Activated naive CD4-positive, alpha-beta T cell treated with anti-CD3 and anti-CD28 coated beads, Interleukin-2, amount 50 U/mL, for 72 hours (primary cell): ENCODE results near the gene FOXN1. TPM values are rescaled to one million over a fixed set of nuclear protein-coding genes. Genes with fewer than 3 reads are reported as not detected.

Experiments used
- ATAC-seq, 2 donors: fragments of 150-1000 bp; cut with Tn5 transposase; 2 replicates each; pipeline ENCODE4 v1.10.0; 2021; ENCODE audit warnings: mild to moderate bottlenecking in 2 of 2, moderate library complexity in 2 of 2
- DNase-seq, 2 donors: peaks; one replicate each; pipeline ENCODE4 v3.0.0; 2021 to 2022; ENCODE audit warnings: low spot score in 2 of 2
- H3K27ac Mint-ChIP-seq, 2 donors: one replicate each; pipeline ENCODE4 v1.8.0; 2022; ENCODE audit warnings: mild to moderate bottlenecking in 2 of 2, mixed read lengths in 2 of 2
- H3K36me3 Mint-ChIP-seq, 2 donors: one replicate each; pipeline ENCODE4 v1.8.0; 2022; ENCODE audit warnings: mixed read lengths in 2 of 2
- H3K9me3 Mint-ChIP-seq, 2 donors: one replicate each; pipeline ENCODE4 v1.8.0; 2022; ENCODE audit warnings: mixed read lengths in 2 of 2
- total RNA-seq, 2 donors: library from RNA; stranded (reverse); gene quantifications; one replicate each; pipeline ENCODE4 v1.2.3, GENCODE V29; 2022

The FOXN1 gene
- total RNA-seq, 2 donors from 2014 or later, result not detected

DNA sequence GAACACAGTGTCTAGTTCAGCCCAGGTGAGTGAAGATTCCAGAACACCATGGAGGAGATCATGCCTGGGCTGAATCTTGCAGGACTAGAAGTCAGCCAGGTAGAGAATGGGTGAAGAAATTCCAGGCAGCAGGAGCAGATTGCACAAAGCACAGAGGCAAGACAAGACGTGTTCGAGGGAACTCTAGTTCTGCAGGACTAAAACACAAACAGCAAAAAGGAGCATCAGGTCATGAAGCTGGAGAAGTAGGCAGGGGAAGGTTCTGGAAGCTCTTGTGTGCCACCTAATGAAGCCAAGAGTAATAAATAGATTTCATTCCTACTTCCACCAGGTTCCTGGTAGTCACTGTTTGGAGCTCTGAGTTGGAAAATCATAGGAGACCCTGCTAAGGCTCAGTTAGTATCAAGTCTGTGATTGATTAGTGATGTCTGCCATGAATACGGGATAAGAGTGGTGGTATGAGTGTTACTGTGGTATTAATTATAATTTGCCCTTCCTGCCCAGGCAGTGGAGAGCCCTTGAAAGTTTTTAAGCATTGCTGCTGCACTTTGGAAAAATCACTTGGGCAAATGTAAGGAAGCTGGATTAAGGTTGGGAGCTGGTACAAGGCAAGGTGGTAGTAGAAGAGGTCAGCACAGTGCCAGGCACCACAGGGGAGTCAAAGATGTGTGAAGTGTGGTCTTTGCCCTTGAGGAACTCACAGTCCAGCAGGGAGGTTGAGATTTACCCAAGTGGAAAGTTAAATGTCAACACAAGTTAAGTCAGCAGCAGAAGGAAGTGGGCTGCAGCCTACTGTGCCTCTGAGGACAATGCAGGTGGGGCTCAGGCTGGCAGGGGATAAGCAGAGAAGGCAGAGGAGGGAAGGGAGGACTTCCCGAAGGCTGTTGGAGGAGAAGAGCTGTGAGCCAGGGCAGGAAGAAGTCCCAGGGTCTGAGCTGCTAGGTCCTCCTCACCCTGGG is 13.5 kb upstream of the FOXN1 start:
- H3K9me3 Mint-ChIP-seq, result no peaks in the 10 kb centered on the region
- ATAC-seq (no peak), DNase-seq (no peak)
- no peaks in the 10 kb centered on the region for H3K36me3 Mint-ChIP-seq
- H3K27ac Mint-ChIP-seq, result no peak overlapping the region

GRCh38 chr17:28493460-28493859 is 12.7 kb upstream of the FOXN1 start:
- DNase-seq (no peak), ATAC-seq (no peak)
- Mint-ChIP-seq H3K36me3 (no peaks in the 10 kb centered on the region), H3K9me3 (no peaks in the 10 kb centered on the region), H3K27ac (no peak overlapping the region)

DNA sequence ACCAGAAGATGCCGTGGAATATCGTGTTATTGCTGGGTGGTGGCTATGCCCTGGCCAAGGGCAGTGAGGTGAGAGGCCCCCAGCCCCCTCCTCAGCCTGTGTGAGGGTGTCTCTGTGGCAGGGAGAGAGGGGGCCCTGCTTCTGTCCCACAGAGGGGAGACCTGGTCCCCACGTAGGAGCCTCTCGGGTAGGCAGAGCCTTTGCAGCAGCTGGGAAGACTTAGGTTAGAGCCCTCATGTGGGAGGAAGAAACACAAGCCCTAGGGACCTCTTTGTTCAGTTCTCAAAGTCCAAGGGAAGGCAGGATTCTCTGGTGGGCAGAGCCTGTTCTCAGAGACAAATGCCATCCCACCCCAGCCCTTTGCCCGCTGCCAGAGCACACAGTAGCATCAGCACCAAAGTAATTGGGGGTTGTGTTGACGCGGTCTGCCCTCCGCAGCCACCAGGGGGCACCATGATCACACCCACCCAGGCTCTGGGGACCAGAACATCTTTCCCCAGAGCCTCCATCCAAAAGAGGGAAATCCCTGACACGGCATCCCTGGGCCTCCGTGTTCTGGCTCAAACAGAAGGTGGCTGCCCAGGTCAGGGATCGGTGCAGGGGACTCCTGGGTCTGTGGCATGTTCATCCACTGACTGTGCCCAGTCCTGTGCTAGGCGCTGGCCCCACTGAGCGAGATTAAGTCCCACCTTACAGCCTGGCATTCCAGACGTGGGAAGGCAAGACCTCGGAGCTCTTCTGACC is 11.5 kb upstream of the FOXN1 start:
- ATAC-seq (peak; percentile 87 to 93), DNase-seq (peak; percentile 70 to 86)
- Mint-ChIP-seq H3K27ac (no peak overlapping the region), H3K36me3 (no peaks in the 10 kb centered on the region), H3K9me3 (no peaks in the 10 kb centered on the region)

DNA sequence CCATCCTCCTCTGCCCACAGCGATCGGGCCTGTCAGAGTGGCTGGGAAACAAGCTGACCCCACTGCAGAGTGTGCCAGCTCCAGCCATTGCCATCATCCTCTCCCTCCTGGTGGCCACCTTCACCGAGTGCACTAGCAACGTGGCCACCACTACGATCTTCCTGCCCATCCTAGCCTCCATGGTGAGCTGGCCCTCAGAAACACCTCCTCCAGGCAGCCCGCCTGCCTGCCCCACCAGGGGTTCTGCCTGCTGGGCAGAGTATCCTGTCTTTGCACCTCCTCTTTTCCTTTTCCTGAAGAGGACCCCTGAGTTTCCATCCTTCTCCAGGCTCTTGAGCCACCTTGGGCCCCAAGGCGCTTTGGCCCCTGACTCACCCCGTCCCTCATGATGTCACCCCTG is 10.5 kb upstream of the FOXN1 start:
- no peaks in the 10 kb centered on the region for H3K36me3 Mint-ChIP-seq
- H3K27ac Mint-ChIP-seq, result no peak overlapping the region
- no peaks in the 10 kb centered on the region for H3K9me3 Mint-ChIP-seq
- ATAC-seq (no peak), DNase-seq (no peak)

- no peak for ATAC-seq
- DNase-seq, result no peak
- H3K9me3 Mint-ChIP-seq, result no peaks in the 10 kb centered on the region
- no peak overlapping the region for H3K27ac Mint-ChIP-seq
- no peaks in the 10 kb centered on the region for H3K36me3 Mint-ChIP-seq
These were observed 8.2 kb upstream of the FOXN1 start for GRCh38 chr17:28497931-28498330.

DNA sequence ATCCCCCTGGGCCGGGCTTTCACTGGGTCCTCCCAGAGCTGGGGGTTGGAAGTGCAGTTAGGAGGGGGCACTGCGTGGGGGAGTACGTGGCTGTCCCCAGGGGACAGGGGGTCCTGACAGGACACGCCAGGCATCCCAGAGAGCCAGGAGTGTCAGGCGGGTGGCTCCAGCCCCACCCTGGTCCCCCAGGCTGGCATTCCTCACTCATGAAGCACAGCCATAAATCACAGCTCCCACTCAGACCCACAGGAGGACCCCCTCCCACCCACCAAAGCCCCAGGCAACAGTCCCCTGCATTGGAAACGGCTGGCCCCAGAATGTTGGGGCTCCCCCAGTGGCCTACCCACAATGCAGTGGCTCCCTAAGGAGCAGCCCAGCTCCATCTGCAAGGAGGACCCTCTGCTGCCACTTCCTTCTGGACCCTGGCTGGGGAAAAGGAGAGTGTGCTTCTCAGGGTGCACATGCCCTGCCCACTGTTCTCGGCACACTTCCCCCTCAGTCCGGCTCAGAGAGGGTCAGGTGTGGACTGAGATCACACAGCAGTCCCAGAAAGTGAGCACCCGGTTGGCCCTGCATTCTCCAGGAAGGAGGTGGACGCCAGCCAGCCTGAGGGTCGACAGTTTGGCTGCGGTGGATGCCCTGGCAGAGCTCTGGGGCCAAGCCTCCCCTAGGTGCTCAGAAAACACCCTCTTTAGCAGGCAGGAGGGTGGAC is 7.3 kb upstream of the FOXN1 start:
- ATAC-seq (no peak), DNase-seq (no peak)
- Mint-ChIP-seq H3K9me3 (no peaks in the 10 kb centered on the region), H3K27ac (no peak overlapping the region), H3K36me3 (no peaks in the 10 kb centered on the region)

DNA sequence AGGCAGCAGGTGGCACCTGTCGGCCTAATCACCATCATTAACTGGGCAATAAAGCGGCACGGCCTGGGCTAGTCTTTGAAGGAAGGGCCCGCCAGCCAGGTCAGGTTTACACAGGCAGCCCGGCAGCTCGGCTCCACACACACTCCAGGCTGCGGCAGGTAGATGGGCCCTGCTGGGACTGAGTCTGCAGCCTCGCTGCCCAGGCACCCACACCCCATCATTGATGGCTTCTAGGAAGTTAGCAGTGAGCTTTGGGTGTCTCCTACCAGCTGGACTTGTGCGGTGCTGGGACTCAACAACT is 6.8 kb upstream of the FOXN1 start:
- DNase-seq (no peak), ATAC-seq (no peak)
- H3K36me3 Mint-ChIP-seq, result no peaks in the 10 kb centered on the region
- H3K9me3 Mint-ChIP-seq, result no peaks in the 10 kb centered on the region
- no peak overlapping the region for H3K27ac Mint-ChIP-seq

DNA sequence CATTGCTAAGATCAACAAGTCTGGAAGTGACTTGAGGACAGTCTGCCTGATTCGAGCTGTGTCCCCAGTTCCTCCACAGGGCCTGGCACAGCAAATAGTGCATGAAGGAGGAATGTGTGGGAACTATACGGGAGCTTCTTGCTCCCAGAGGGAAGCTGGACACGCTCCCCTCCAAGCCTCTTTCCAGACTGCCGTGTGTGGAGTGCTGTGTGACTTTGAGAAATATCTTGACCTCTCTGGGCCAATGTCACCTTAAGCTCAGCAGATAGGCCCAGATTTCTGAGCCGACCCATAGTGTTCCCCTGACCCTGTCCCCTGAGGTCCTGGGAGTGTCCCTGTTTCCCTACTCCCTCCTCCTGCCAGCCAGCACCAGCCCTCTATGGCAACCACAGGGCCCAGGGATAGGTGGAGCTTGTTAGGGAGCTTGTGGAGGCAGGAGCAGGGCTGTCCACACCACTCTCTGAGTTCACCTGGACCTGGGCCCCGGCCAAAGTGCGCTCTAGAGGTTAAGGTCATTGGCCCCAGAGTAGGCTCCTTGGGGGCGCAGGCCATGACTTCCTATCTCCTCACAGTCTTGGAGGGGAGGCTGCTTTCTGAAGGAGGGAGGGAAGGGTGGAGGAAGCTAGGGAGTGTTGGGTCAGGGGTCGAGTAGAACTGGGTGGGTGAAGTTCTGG is 6.3 kb upstream of the FOXN1 start:
- no peak for ATAC-seq
- no peaks in the 10 kb centered on the region for H3K36me3 Mint-ChIP-seq
- DNase-seq, result no peak
- H3K27ac Mint-ChIP-seq, result peak overlapping the region in 1 of 2 donors; percentile 69
- H3K9me3 Mint-ChIP-seq, result no peaks in the 10 kb centered on the region

DNA sequence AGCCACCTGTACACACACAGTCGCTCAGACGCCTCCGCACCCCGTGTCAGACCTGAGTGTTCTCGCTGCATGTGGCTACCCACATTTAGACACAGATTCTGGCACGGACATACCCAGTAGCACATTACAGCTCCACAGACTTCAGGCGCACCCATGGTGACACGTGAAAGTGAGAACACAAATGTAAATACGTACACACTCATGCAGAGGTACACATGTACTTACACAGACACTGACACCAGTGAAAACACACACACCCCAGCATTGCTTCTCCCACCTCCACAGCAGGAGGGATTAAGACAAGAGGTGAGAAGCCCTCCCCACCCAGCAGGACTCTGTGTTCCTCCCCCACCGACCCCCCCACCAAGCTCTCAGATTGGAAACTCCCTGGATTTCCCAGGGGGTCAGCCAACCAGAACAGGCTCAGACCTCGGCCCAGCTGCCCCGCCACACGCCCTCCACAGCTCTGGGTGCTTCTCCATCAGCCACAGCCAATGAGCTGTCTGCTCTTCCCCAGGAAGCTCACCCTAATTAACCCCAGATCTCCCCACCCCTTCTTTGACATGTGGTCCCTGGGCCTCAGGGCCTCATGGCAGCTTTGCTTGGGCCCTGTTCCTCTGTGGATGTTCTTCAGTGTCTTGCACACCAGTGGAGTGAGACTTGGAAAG is 5.3 kb upstream of the FOXN1 start:
- ATAC-seq, result no peak
- Mint-ChIP-seq H3K27ac (no peak overlapping the region), H3K9me3 (no peaks in the 10 kb centered on the region), H3K36me3 (no peaks in the 10 kb centered on the region)
- DNase-seq, result no peak

GRCh38 chr17:28501421-28502284 is 4.5 kb upstream of the FOXN1 start:
- Mint-ChIP-seq H3K27ac (peak overlapping the region in 1 of 2 donors; percentile 9), H3K9me3 (no peaks in the 10 kb centered on the region), H3K36me3 (no peaks in the 10 kb centered on the region)
- ATAC-seq (no peak), DNase-seq (no peak)

- DNase-seq, result no peak
- H3K27ac Mint-ChIP-seq, result no peak overlapping the region
- no peaks in the 10 kb centered on the region for H3K9me3 Mint-ChIP-seq
- ATAC-seq, result no peak
- no peaks in the 10 kb centered on the region for H3K36me3 Mint-ChIP-seq
These were observed 2.7 kb upstream of the FOXN1 start for GRCh38 chr17:28503420-28503819.

DNA sequence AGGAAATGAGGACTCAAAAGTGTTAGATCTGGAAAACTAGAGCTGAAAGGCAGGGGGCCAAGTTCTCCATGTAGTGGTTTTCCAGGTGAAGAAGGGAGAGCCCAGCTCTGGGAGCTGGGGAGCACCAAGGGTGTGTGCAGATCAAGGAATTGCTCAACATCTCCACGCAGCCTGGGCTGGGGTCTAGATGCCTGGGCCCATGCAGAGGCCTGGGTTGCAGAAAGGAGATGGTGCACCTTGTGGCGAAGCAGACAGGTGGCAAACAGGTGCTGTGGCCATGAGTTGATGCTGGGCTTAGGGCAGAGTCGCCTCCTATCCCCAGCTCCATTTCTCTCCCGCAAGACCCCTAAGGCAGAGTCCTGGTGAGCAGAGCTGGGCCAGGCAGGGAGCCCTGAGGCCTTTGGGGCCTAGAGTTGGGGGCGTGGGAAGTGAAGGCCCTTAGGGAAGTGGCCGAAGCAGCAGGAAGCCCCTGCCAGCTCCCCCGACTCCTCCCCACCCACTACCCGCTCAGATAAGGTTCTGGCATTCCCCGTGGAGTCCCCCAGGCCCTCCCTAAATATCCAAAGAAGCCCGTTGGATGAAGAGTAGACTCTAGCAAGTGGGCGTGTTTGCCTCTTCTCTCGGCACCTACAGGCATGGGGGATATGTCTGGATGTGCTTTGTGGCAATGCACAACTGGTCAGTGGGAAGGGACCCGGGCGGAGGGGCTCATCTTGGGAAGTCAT is 777 bp downstream of the FOXN1 start:
- no peak for DNase-seq

DNA sequence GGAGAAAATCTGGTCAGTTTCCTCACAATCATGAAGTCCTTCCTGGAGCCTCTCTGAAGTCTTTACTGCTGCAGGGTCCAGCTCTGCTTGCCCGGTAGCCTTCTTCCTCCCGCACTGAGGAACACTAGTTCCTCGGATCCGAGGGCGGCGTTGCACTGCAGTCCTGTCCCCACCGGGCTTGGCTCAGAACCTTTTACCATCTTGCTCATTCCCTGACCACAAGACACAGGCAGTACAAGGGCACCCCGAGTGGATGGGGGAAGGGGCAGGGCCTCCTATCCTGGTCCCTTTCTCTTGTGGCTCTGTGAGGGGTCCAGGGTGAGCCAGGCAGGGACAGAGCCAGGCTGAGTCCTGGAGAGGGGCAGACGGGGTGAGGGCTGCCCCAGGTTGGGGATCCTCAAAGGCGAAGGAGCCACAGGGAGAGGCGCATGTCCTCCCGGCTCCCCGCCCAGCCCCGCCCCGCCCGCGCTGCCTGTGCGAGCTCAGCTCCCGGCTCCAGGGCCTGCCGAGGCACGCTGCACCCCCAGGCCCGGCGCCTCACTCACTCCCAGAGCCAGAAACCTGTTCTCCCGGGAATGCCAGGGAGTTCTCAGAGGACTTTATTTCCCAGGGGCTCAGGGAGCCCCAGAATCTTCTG is 1.5 kb downstream of the FOXN1 start:
- H3K9me3 Mint-ChIP-seq, result no peaks in the 10 kb centered on the region
- ATAC-seq (no peak), DNase-seq (no peak)
- no peaks in the 10 kb centered on the region for H3K36me3 Mint-ChIP-seq
- no peak overlapping the region for H3K27ac Mint-ChIP-seq

More for the DNA sequence above, 777 bp downstream of the FOXN1 start:
- Mint-ChIP-seq H3K9me3 (no peaks in the 10 kb centered on the region), H3K27ac (no peak overlapping the region), H3K36me3 (no peaks in the 10 kb centered on the region)
- no peak for ATAC-seq

- H3K36me3 Mint-ChIP-seq, result no peaks in the 10 kb centered on the region
- no peak overlapping the region for H3K27ac Mint-ChIP-seq
- ATAC-seq (no peak), DNase-seq (no peak)
- no peaks in the 10 kb centered on the region for H3K9me3 Mint-ChIP-seq
These were observed 2.1 kb downstream of the FOXN1 start for GRCh38 chr17:28508211-28508724.
